HCT116 (cell line): ENCODE measurements around the gene SMC1B. TPM values are rescaled to one million over a fixed set of nuclear protein-coding genes. Genes with fewer than 3 reads are reported as not detected.

Experiments used
- ATAC-seq: fragments of 200-7000 bp; cut with Tn5 transposase; 2 replicates; pipeline ENCODE4 v1.9.1; 2020; ENCODE audit warnings: mild to moderate bottlenecking, moderate library complexity
- BruUV-seq: library from RNA; stranded (reverse); fragments of 400-500 nt; replicated peaks from 2 replicates; lab custom pipeline; 2021; lab: Mats Ljungman, UMichigan
- CTCF ChIA-PET: fragments of 300-600 bp; sonication (Branson Sonifier 250); formaldehyde crosslinking; loops from one replicate; lab custom pipeline; 2021; ENCODE audit warnings: antibody characterized with exemption; lab: Charles Lee
- POLR2A ChIA-PET: fragments of 300-600, 350-600 bp; sonication (Branson Sonifier 250); formaldehyde crosslinking; loops from one replicate; lab custom pipeline; 2021; ENCODE audit warnings: antibody characterized with exemption; lab: Charles Lee
- RAD21 ChIA-PET, 2 experiments: fragments of 300-600 bp; sonication (Branson Sonifier 250); formaldehyde crosslinking; loops; one replicate each; lab custom pipeline; 2023; ENCODE audit warnings: low total read pairs in 2 of 2; ENCODE audit not compliant: uncharacterized antibody in 2 of 2, unreplicated experiment in 2 of 2, low non-redundant PET in 1 of 2; lab: Charles Lee
- DNase-seq: peaks from one replicate; pipeline ENCODE4 v3.0.0-alpha.2; 2010; ENCODE audit warnings: low read depth, low spot score
- H2AFZ ChIP-seq: fragments of 200-600 bp; shearing (Covaris generic), sonication (generic); 2 replicates; pipeline ENCODE4 v1.6.1; 2017; ENCODE audit warnings: low read depth, mixed run types, mixed read lengths, antibody characterized with exemption, low read length; ENCODE audit not compliant: poor library complexity, severe bottlenecking
- H3K27ac ChIP-seq: 2 replicates; pipeline ENCODE4 v1.5.1; 2012; ENCODE audit warnings: low read depth, low read length
- H3K27me3 ChIP-seq: fragments of 200-600 bp; sonication (generic); 2 replicates; pipeline ENCODE4 v1.6.1; 2016; ENCODE audit warnings: mixed run types, low read length, mixed read lengths; ENCODE audit not compliant: insufficient read depth
- H3K36me3 ChIP-seq, 2 experiments: fragments of 200-500 bp in 1 of 2; fragments of 200-600 bp in 1 of 2; sonication (Bioruptor generic) in 1 of 2; sonication (generic) in 1 of 2; 2 replicates each; pipeline versions ENCODE4 v1.5.1 to v1.6.1; 2014 to 2016; ENCODE audit warnings: low read length in 2 of 2, inconsistent platforms in 1 of 2, mixed read lengths in 1 of 2, mixed run types in 1 of 2; ENCODE audit not compliant: insufficient read depth in 2 of 2, control insufficient read depth in 1 of 2
- H3K4me1 ChIP-seq, 2 experiments: fragments of 200-600 bp in 1 of 2; sonication (generic) in 1 of 2; 2 replicates each; pipeline versions ENCODE4 v1.5.1 to v1.6.1; 2012 to 2017; ENCODE audit warnings: low read length in 2 of 2, inconsistent platforms in 1 of 2, mild to moderate bottlenecking in 1 of 2, mixed read lengths in 1 of 2, mixed run types in 1 of 2, moderate library complexity in 1 of 2; ENCODE audit not compliant: insufficient read depth in 2 of 2, control insufficient read depth in 1 of 2
- H3K4me2 ChIP-seq: fragments of 200-600 bp; sonication (generic); 2 replicates; pipeline ENCODE4 v1.6.1; 2017; ENCODE audit warnings: mixed run types, low read length, mixed read lengths
- H3K4me3 ChIP-seq, 2 experiments: fragments of 200-600 bp in 1 of 2; sonication (generic) in 1 of 2; replicated peaks in 1 of 2; 2 replicates each; pipeline ENCODE4 v1.5.1; 2011 to 2016; ENCODE audit warnings: low read length in 2 of 2, control low read depth in 1 of 2, low read depth in 1 of 2, mild to moderate bottlenecking in 1 of 2, mixed read lengths in 1 of 2, mixed run types in 1 of 2
- H3K79me2 ChIP-seq: fragments of 200-600 bp; sonication (generic); 2 replicates; pipeline ENCODE4 v1.6.1; 2017; ENCODE audit warnings: mild to moderate bottlenecking, mixed run types, low read length, moderate library complexity, mixed read lengths; ENCODE audit not compliant: insufficient read depth
- H3K9ac ChIP-seq: fragments of 200-600 bp; sonication (generic); 2 replicates; pipeline ENCODE4 v1.6.1; 2016; ENCODE audit warnings: low read length, mixed read lengths
- H3K9me2 ChIP-seq: fragments of 200-600 bp; sonication (generic), shearing (Covaris generic); 2 replicates; pipeline ENCODE4 v1.6.1; 2017; ENCODE audit warnings: mixed run types, mild to moderate bottlenecking, moderate library complexity; ENCODE audit not compliant: insufficient read depth
- H3K9me3 ChIP-seq, 2 experiments: fragments of 200-500 bp in 1 of 2; fragments of 200-600 bp in 1 of 2; sonication (Bioruptor generic) in 1 of 2; sonication (generic) in 1 of 2; 2 replicates each; pipeline ENCODE4 v1.6.1; 2014 to 2017; ENCODE audit warnings: low read length in 2 of 2, mixed read lengths in 2 of 2, inconsistent platforms in 1 of 2, low read depth in 1 of 2, mild to moderate bottlenecking in 1 of 2, mixed run types in 1 of 2, moderate library complexity in 1 of 2; ENCODE audit not compliant: control insufficient read depth in 1 of 2, insufficient read depth in 1 of 2
- H4K20me1 ChIP-seq: fragments of 200-600 bp; sonication (generic), shearing (Covaris generic); 2 replicates; pipeline ENCODE4 v1.6.1; 2017; ENCODE audit warnings: mixed run types, mild to moderate bottlenecking, moderate library complexity; ENCODE audit not compliant: insufficient read depth
- ATF3 ChIP-seq: IDR thresholded peaks from 2 replicates; pipeline ENCODE4 v1.6.1; 2012
- CEBPB ChIP-seq: IDR thresholded peaks from 2 replicates; pipeline ENCODE4 v1.6.1; 2012; ENCODE audit warnings: low read depth
- EGR1 ChIP-seq: IDR thresholded peaks from 2 replicates; pipeline ENCODE4 v1.6.1; 2012; ENCODE audit warnings: low read depth
- EZH2 ChIP-seq: fragments of 200-600 bp; sonication (generic); IDR thresholded peaks from 2 replicates; pipeline ENCODE4 v1.6.1; 2017; ENCODE audit warnings: antibody characterized with exemption, mixed run types
- EZH2phosphoT487 ChIP-seq: fragments of 200-600 bp; IDR thresholded peaks from 2 replicates; pipeline ENCODE4 v1.6.1; 2018; ENCODE audit warnings: antibody characterized with exemption, borderline replicate concordance
- FOSL1 ChIP-seq: IDR thresholded peaks from 2 replicates; pipeline ENCODE4 v1.6.1; 2012; ENCODE audit warnings: low read depth
- JUND ChIP-seq: IDR thresholded peaks from 2 replicates; pipeline ENCODE4 v1.6.1; 2012
- MAX ChIP-seq: IDR thresholded peaks from 2 replicates; pipeline ENCODE4 v1.6.1; 2012
- POLR2A ChIP-seq: IDR thresholded peaks from 2 replicates; pipeline ENCODE4 v1.7.0; 2011; ENCODE audit warnings: borderline replicate concordance; ENCODE audit not compliant: insufficient read depth, insufficient read length; ENCODE audit errors: extremely low read depth
- SIN3A ChIP-seq: IDR thresholded peaks from 2 replicates; pipeline ENCODE4 v1.6.1; 2012; ENCODE audit warnings: low read depth
- SP1 ChIP-seq: IDR thresholded peaks from 2 replicates; pipeline ENCODE4 v1.6.1; 2012; ENCODE audit warnings: low read depth
- SRF ChIP-seq: IDR thresholded peaks from 2 replicates; pipeline ENCODE4 v1.6.1; 2012; ENCODE audit warnings: low read depth
- TCF7L2 ChIP-seq: IDR thresholded peaks from 2 replicates; pipeline ENCODE4 v1.7.0; 2011; ENCODE audit warnings: borderline replicate concordance, inconsistent platforms; ENCODE audit not compliant: insufficient read depth, insufficient read length; ENCODE audit errors: extremely low read depth
- YY1 ChIP-seq: IDR thresholded peaks from 2 replicates; pipeline ENCODE4 v1.6.1; 2011; ENCODE audit warnings: low read length, low read depth, moderate library complexity, mild to moderate bottlenecking; ENCODE audit not compliant: insufficient replicate concordance; ENCODE audit errors: extremely low read depth
- ZBTB33 ChIP-seq: IDR thresholded peaks from 2 replicates; pipeline ENCODE4 v1.6.1; 2011; ENCODE audit warnings: mild to moderate bottlenecking, low read length, moderate library complexity; ENCODE audit not compliant: insufficient replicate concordance; ENCODE audit errors: extremely low read depth
- ZFX ChIP-seq: fragments of 450-650 bp; IDR thresholded peaks from 2 replicates; pipeline ENCODE4 v1.6.1; 2017
- ZNF274 ChIP-seq: fragments of 200-500 bp; sonication (Bioruptor generic); IDR thresholded peaks from 2 replicates; pipeline ENCODE4 v1.6.1; 2014; ENCODE audit warnings: mild to moderate bottlenecking, low read depth, low read length, inconsistent platforms
- intact Hi-C: fragments of 100-400 bp; cut with micrococcal nuclease; formaldehyde crosslinking; loops from 2 replicates; pipeline ENCODE4 v1.10.0; 2022
- total RNA-seq: library from RNA; stranded (reverse); gene quantifications from one replicate; pipeline ENCODE4 v1.2.1, GENCODE V29; 2021; ENCODE audit not compliant: unreplicated experiment

SMC1B gene
- total RNA-seq, 1 experiment from 2014 or later = not detected

- H3K4me1 ChIP-seq = peaks cover 0 to under 1% of the 10 kb centered on the region in 2 experiments; a peak in 1 of 4 replicates
- H2AFZ ChIP-seq = no peak overlapping the region
- ATAC-seq = no peak
- no peak for DNase-seq
- H3K27me3 ChIP-seq = no peaks in the 10 kb centered on the region
- H3K4me3 ChIP-seq = no peak overlapping the region
- no peak overlapping the region for H3K27ac ChIP-seq
- TF ChIP-seq EZH2 (no peak), EGR1 (no peak), ZFX (no peak), JUND (no peak), EZH2phosphoT487 (no peak), SP1 (no peak), ATF3 (no peak)
- TF ChIP-seq, all 23 proteins: peak for 0
- Histone ChIP-seq H3K79me2 (no peaks in the 10 kb centered on the region), H4K20me1 (no peaks in the 10 kb centered on the region), H3K4me2 (no peak overlapping the region), H3K9ac (no peak overlapping the region), H3K9me3 (no peaks in the 10 kb centered on the region), H3K9me2 (no peaks in the 10 kb centered on the region), H3K36me3 (no peaks in the 10 kb centered on the region)
- CTCF ChIA-PET = no interaction called here
- RAD21 ChIA-PET = no interaction called here
- POLR2A ChIA-PET = no interaction called here
- BruUV-seq = no TSS peak
- intact Hi-C loops = no loop called here
Measured at GRCh38 chr22:45358127-45358526, 55.3 kb downstream of the SMC1B start.

- no peak overlapping the region for H3K9ac ChIP-seq
- TF ChIP-seq SP1 (no peak), SRF (no peak), FOSL1 (no peak), YY1 (no peak), TCF7L2 (no peak), EZH2phosphoT487 (no peak), ATF3 (no peak), POLR2A (no peak), CEBPB (no peak), MAX (no peak), JUND (no peak), ZBTB33 (no peak), ZNF274 (no peak), SIN3A (no peak), ZFX (no peak)
- DNase-seq (no peak), ATAC-seq (no peak)
- no peaks in the 10 kb centered on the region for H4K20me1 ChIP-seq
- ChIA-PET RAD21 (no interaction called here), CTCF (no interaction called here), POLR2A (no interaction called here)
- H3K4me2 ChIP-seq = no peak overlapping the region
- intact Hi-C loops = no loop called here
- no peaks in the 10 kb centered on the region for H3K9me2 ChIP-seq
- no peaks in the 10 kb centered on the region for H3K36me3 ChIP-seq
- H3K4me3 ChIP-seq = no peak overlapping the region
- no TSS peak for BruUV-seq
- no peaks in the 10 kb centered on the region for H3K27me3 ChIP-seq
- no peaks in the 10 kb centered on the region for H3K9me3 ChIP-seq
- no peak overlapping the region for H3K27ac ChIP-seq
- peaks cover 3 to 7% of the 10 kb centered on the region in 2 experiments; a peak in 3 of 4 replicates for H3K4me1 ChIP-seq
- no peaks in the 10 kb centered on the region for H3K79me2 ChIP-seq
- no peak overlapping the region for H2AFZ ChIP-seq
Measured at GRCh38 chr22:45357490-45357889, 55.9 kb downstream of the SMC1B start.
